Endodermal cell (in vitro differentiated cells): ENCODE results near the gene GLA. TPM values are rescaled to one million over a fixed set of nuclear protein-coding genes. Genes with fewer than 3 reads are reported as not detected.

Experiments used
- DNase-seq: peaks from one replicate; pipeline ENCODE4 v3.0.0-alpha.2; 2017
- H3K27ac ChIP-seq: 2 replicates; pipeline ENCODE4 v1.5.1; 2013; ENCODE audit warnings: mild to moderate bottlenecking, low read depth, low read length, moderate library complexity
- H3K27me3 ChIP-seq: 2 replicates; pipeline ENCODE4 v1.6.1; 2013; ENCODE audit warnings: mild to moderate bottlenecking, low read length, moderate library complexity; ENCODE audit not compliant: insufficient read depth, control insufficient read depth, poor library complexity, severe bottlenecking
- H3K36me3 ChIP-seq: 2 replicates; pipeline ENCODE4 v1.7.0; 2013; ENCODE audit warnings: mild to moderate bottlenecking, low read length, moderate library complexity; ENCODE audit not compliant: control insufficient read depth, insufficient read depth
- H3K4me1 ChIP-seq: one replicate; pipeline ENCODE4 v1.7.0; 2013; ENCODE audit warnings: low read length; ENCODE audit not compliant: control insufficient read depth, insufficient read depth
- H3K4me3 ChIP-seq: 2 replicates; pipeline ENCODE4 v1.5.1; 2013; ENCODE audit warnings: mild to moderate bottlenecking, low read length, moderate library complexity
- H3K9ac ChIP-seq: 2 replicates; pipeline ENCODE4 v1.6.1; 2013; ENCODE audit warnings: mild to moderate bottlenecking, low read length, moderate library complexity; ENCODE audit not compliant: poor library complexity, severe bottlenecking; ENCODE audit errors: extremely low read depth
- H3K9me3 ChIP-seq: 2 replicates; pipeline ENCODE4 v1.6.1; 2013; ENCODE audit warnings: mild to moderate bottlenecking, low read length, moderate library complexity; ENCODE audit not compliant: control insufficient read depth
- H3K27ac Mint-ChIP-seq: 2 replicates; pipeline ENCODE4 v1.8.0; 2020; ENCODE audit warnings: mixed read lengths
- H3K27me3 Mint-ChIP-seq: 2 replicates; pipeline ENCODE4 v1.8.0; 2021; ENCODE audit warnings: mild to moderate bottlenecking, mixed read lengths; ENCODE audit not compliant: insufficient read depth
- H3K36me3 Mint-ChIP-seq: 2 replicates; pipeline ENCODE4 v1.8.0; 2020; ENCODE audit warnings: low read depth, mixed read lengths
- H3K4me1 Mint-ChIP-seq: 2 replicates; pipeline ENCODE4 v1.8.0; 2020; ENCODE audit warnings: mixed read lengths
- H3K4me3 Mint-ChIP-seq: 2 replicates; pipeline ENCODE4 v1.8.0; 2020; ENCODE audit warnings: mild to moderate bottlenecking, moderate library complexity, mixed read lengths
- H3K9me3 Mint-ChIP-seq: 2 replicates; pipeline ENCODE4 v1.8.0; 2020; ENCODE audit warnings: mild to moderate bottlenecking, mixed read lengths
- WGBS, 2 experiments: methylation state at CpG; one replicate each; pipeline versions ENCODE4 v1.1.5 to v1.1.7; 2013; ENCODE audit warnings: missing lambda C conversion rate in 2 of 2, mixed read lengths in 1 of 2; ENCODE audit not compliant: insufficient coverage in 1 of 2, insufficient read length in 1 of 2; 5-methylcytosine and 5-hydroxymethylcytosine counted together
- total RNA-seq, 2 donors: library from RNA; stranded (reverse); fragmentation: NEBNext Ultra II Directional in 1 of 2; extraction: Animal tissue kit (Norgen Biotek cat#: 25700) in 1 of 2; gene quantifications; 2 replicates in 1 of 2; 3 replicates in 1 of 2; pipeline ENCODE4 v1.2.1, GENCODE V29; 2021
- TF ChIP-seq, protein P1 (sequence below): fragments of 200-600 bp; sonication (generic); conservative IDR thresholded peaks from 2 replicates; pipeline ENCODE4 v1.5.0; 2021; ENCODE audit warnings: antibody characterized with exemption, mild to moderate bottlenecking

GLA gene
- total RNA-seq, 2 donors from 2014 or later, result 33.2 to 35.9 TPM

DNA sequence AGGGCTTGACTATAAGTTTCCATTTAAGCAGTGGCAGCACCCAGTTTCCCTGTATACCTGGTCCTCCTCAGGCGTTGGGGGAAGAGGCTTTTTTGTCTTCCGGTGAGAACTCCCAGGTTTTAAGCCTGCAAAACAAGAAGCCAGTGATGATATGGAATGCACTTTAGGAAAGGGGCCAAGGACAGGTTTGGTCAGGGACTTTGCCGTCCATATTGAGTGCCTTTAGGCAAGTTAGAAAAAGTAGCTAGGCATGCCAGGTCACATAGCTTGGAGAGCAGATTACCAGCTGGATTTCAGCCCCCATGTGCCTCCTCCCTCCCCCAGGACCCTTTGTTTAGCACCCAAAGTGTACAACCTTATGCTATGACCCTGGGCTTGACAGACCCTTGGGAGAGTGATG, 45.6 kb downstream of the GLA start:
- Histone ChIP-seq H3K4me1 (no peaks in the 10 kb centered on the region), H3K9ac (no peak overlapping the region), H3K36me3 (no peaks in the 10 kb centered on the region), H3K27me3 (no peaks in the 10 kb centered on the region), H3K9me3 (no peaks in the 10 kb centered on the region), H3K27ac (no peak overlapping the region), H3K4me3 (no peak overlapping the region)
- H3K4me1 Mint-ChIP-seq, result peaks cover 17% of the 10 kb centered on the region
- peaks cover 2% of the 10 kb centered on the region for H3K27me3 Mint-ChIP-seq
- TF ChIP-seq, protein P1, sequence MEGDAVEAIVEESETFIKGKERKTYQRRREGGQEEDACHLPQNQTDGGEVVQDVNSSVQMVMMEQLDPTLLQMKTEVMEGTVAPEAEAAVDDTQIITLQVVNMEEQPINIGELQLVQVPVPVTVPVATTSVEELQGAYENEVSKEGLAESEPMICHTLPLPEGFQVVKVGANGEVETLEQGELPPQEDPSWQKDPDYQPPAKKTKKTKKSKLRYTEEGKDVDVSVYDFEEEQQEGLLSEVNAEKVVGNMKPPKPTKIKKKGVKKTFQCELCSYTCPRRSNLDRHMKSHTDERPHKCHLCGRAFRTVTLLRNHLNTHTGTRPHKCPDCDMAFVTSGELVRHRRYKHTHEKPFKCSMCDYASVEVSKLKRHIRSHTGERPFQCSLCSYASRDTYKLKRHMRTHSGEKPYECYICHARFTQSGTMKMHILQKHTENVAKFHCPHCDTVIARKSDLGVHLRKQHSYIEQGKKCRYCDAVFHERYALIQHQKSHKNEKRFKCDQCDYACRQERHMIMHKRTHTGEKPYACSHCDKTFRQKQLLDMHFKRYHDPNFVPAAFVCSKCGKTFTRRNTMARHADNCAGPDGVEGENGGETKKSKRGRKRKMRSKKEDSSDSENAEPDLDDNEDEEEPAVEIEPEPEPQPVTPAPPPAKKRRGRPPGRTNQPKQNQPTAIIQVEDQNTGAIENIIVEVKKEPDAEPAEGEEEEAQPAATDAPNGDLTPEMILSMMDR, result no peak
- H3K36me3 Mint-ChIP-seq, result no peaks in the 10 kb centered on the region
- no peak for DNase-seq
- no peak overlapping the region for H3K27ac Mint-ChIP-seq
- peaks cover 61% of the 10 kb centered on the region for H3K9me3 Mint-ChIP-seq
- WGBS, 2 experiments, result 60 to 95% methylated on average over 1 to 3 of the region's 3 CpGs
- H3K4me3 Mint-ChIP-seq, result no peak overlapping the region

DNA sequence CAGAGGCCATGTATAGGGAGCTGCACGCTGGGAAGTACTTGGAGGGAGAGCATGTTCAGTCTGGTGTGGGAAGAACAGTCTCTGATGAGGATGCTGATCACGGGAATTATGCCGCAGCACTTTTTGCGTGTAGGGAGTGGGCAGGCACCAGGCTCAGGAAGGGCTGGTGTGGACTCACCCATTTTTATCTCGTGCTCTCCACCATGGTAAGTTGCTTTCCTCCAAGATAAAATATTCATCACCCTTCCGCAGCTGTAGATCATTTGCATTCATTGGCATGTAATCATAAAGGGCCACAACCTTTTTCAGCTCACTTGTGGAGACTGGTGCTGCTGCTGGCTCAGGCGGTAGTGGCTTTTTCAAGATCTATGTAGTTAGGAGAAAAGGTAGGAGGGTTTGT, 47.3 kb downstream of the GLA start:
- TF ChIP-seq, protein P1, result no peak
- Mint-ChIP-seq H3K4me1 (peaks cover 17% of the 10 kb centered on the region), H3K27ac (no peak overlapping the region), H3K36me3 (no peaks in the 10 kb centered on the region), H3K9me3 (peaks cover 70% of the 10 kb centered on the region), H3K4me3 (no peak overlapping the region), H3K27me3 (peaks cover 9% of the 10 kb centered on the region)
- Histone ChIP-seq H3K36me3 (no peaks in the 10 kb centered on the region), H3K27me3 (peaks cover 6% of the 10 kb centered on the region), H3K4me1 (no peaks in the 10 kb centered on the region), H3K4me3 (no peak overlapping the region), H3K27ac (no peak overlapping the region), H3K9ac (no peak overlapping the region), H3K9me3 (no peaks in the 10 kb centered on the region)
- no peak for DNase-seq
- 87 to 97% methylated on average over 4 to 6 of the region's 7 CpGs for WGBS, 2 experiments

DNA sequence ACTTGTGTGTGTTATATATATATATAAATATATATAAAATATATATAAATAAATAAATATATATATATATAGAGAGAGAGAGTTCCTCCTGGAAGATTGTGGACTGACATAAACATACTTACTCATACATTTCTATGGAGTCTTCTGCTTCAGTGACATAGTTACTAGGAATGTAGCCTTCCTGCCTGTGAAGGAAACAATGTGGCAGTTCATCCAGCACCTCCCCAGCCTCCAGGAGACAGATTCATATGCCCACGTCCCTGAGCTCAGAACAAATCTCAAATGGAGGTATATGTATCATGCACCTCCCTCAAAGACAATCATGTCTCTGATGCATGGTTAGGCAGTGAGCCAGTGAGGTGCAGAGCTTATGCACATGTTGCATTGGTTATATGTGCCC, 47.8 kb downstream of the GLA start:
- peaks cover 7% of the 10 kb centered on the region for H3K27me3 Mint-ChIP-seq
- peaks cover 71% of the 10 kb centered on the region for H3K9me3 Mint-ChIP-seq
- DNase-seq, result no peak
- Histone ChIP-seq H3K9ac (no peak overlapping the region), H3K4me1 (no peaks in the 10 kb centered on the region), H3K27ac (no peak overlapping the region), H3K36me3 (no peaks in the 10 kb centered on the region), H3K9me3 (no peaks in the 10 kb centered on the region), H3K4me3 (no peak overlapping the region), H3K27me3 (peaks cover 6% of the 10 kb centered on the region)
- WGBS, 2 experiments, result 86% methylated on average over 1 of the region's 1 CpG; no CpG with 5 or more reads in 1 of the 2 experiments
- no peak overlapping the region for H3K27ac Mint-ChIP-seq
- H3K4me1 Mint-ChIP-seq, result peaks cover 17% of the 10 kb centered on the region
- no peak overlapping the region for H3K4me3 Mint-ChIP-seq
- H3K36me3 Mint-ChIP-seq, result no peaks in the 10 kb centered on the region
- TF ChIP-seq, protein P1, result no peak
